Measurements from ENCODE around the gene SLC25A4. TPM values are rescaled to one million over a fixed set of nuclear protein-coding genes. Genes with fewer than 3 reads are reported as not detected.
"Not testable (repeated sequence)": the region's sequence is repeated elsewhere in the genome, so short reads cannot be mapped to it uniquely, and the experiment has no call there.

Gene SLC25A4
- total and polyA plus RNA-seq, 2 donors from 2014 or later = 41.2 to 148 TPM

DNA sequence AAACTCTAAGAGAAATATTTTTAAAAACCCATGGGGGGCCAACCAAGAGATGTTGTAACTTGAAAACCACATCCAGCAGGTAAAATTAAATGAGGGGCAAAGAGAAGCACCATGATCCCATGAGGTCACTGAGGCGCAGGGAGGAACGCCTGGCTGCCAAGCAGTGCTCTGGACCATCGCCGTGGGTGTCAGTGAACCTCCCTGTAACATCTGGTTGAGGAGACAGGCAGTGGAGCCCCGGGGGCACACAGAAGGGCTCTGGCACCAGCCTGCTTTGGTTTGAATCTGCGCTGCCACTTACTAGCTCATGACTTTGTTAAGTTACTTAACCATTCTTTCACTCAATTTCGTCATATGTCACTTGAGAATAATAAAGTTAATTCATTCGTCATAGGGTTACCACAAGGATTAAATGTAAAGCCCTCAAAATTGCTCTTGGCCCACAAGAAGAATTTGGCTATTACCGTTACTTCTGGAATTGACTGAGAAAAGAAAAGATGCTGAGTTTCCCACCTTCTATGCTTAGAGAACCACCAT lies 41.6 kb upstream of the SLC25A4 start:
- FAIRE-seq (no peak), DNase-seq (no peak)
- Histone ChIP-seq H3K9ac (ENCODE audit: low read length in 3 of 3) (no peak overlapping the region), H3K27ac (ENCODE audit: low read depth in 2 of 2, low read length in 2 of 2) (no peak overlapping the region), H3K27me3 (ENCODE audit: control insufficient read depth, insufficient read depth, low read length) (no peaks in the 10 kb centered on the region), H3K4me1 (ENCODE audit: control insufficient read depth in 2 of 3, insufficient read depth in 2 of 3, low read depth in 1 of 3, low read length in 3 of 3) (no peaks in the 10 kb centered on the region), H3K4me3 (ENCODE audit: low read length in 3 of 3) (no peak overlapping the region), H3K36me3 (ENCODE audit: control insufficient read depth in 2 of 3, insufficient read depth in 3 of 3, low read length in 3 of 3) (no peaks in the 10 kb centered on the region), H3K9me3 (ENCODE audit: control insufficient read depth in 2 of 3, insufficient read depth in 1 of 3, low read length in 3 of 3) (no peaks in the 10 kb centered on the region)
- intact Hi-C loops (cut with DNase I) = no loop called here
- TF ChIP-seq, protein P1, sequence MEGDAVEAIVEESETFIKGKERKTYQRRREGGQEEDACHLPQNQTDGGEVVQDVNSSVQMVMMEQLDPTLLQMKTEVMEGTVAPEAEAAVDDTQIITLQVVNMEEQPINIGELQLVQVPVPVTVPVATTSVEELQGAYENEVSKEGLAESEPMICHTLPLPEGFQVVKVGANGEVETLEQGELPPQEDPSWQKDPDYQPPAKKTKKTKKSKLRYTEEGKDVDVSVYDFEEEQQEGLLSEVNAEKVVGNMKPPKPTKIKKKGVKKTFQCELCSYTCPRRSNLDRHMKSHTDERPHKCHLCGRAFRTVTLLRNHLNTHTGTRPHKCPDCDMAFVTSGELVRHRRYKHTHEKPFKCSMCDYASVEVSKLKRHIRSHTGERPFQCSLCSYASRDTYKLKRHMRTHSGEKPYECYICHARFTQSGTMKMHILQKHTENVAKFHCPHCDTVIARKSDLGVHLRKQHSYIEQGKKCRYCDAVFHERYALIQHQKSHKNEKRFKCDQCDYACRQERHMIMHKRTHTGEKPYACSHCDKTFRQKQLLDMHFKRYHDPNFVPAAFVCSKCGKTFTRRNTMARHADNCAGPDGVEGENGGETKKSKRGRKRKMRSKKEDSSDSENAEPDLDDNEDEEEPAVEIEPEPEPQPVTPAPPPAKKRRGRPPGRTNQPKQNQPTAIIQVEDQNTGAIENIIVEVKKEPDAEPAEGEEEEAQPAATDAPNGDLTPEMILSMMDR (IDR thresholded peaks at IDR 0.05; ENCODE audit: borderline replicate concordance, extremely low read depth, insufficient read depth) = no peak

DNA sequence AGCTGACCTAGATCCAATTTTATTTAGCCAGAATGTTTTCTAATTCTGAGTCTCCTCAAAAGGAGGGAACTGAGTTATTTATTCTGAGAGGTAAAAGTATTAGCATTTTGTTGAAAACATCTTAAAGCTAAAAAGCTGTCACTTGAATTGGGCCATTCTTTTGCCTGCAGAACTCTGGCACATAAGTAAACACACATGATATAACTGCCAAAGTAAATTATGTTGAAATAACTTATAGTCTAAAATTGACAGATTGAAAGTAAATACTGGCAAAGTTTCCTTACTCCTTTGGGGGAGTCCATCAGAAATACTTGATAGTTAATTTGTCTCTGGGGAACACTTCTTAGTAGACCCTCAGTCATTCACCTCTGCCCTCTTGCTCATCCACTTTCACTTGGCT lies 38.3 kb upstream of the SLC25A4 start:
- H3K36me3 ChIP-seq (ENCODE audit: control insufficient read depth in 2 of 3, insufficient read depth in 3 of 3, low read length in 3 of 3) = no peaks in the 10 kb centered on the region
- no peak overlapping the region for H3K9ac ChIP-seq (ENCODE audit: low read length in 3 of 3)
- intact Hi-C loops (cut with DNase I) = no loop called here
- H3K9me3 ChIP-seq (ENCODE audit: control insufficient read depth in 2 of 3, insufficient read depth in 1 of 3, low read length in 3 of 3) = no peaks in the 10 kb centered on the region
- peaks cover 0 to 20% (median 5%) of the 10 kb centered on the region in 3 donors for H3K4me1 ChIP-seq (ENCODE audit: control insufficient read depth in 2 of 3, insufficient read depth in 2 of 3, low read depth in 1 of 3, low read length in 3 of 3)
- H3K4me3 ChIP-seq (ENCODE audit: low read length in 3 of 3) = no peak overlapping the region
- no peaks in the 10 kb centered on the region for H3K27me3 ChIP-seq (ENCODE audit: control insufficient read depth, insufficient read depth, low read length)
- no peak overlapping the region for H3K27ac ChIP-seq (ENCODE audit: low read depth in 2 of 2, low read length in 2 of 2)
- TF ChIP-seq, protein P1 (IDR thresholded peaks at IDR 0.05; ENCODE audit: borderline replicate concordance, extremely low read depth, insufficient read depth) = no peak
- DNase-seq (no peak), FAIRE-seq (no peak)

DNA sequence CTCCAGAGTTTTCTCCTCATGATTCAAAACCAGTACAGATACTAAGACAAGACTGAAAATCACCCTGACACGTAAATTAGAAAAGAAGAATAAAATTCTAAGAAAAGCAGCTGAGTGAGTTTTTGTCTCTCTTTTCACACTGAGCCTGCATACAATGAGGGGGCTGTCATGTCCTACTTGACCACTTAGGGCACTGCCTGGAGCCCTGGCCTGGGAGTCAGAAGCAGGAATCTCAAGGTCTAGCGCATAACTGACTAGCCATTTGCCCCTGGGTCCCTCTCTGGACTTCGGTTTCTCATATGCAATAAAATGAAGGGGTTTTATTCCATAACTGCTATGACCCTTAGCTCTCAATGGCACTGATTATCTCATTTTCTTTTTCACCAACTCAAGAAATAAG lies 36.7 kb upstream of the SLC25A4 start:
- Histone ChIP-seq H3K27ac (ENCODE audit: low read depth in 2 of 2, low read length in 2 of 2) (peak overlapping the region; percentile 33 to 55), H3K9ac (ENCODE audit: low read length in 3 of 3) (no peak overlapping the region), H3K4me3 (ENCODE audit: low read length in 3 of 3) (no peak overlapping the region), H3K27me3 (ENCODE audit: control insufficient read depth, insufficient read depth, low read length) (no peaks in the 10 kb centered on the region), H3K9me3 (ENCODE audit: control insufficient read depth in 2 of 3, insufficient read depth in 1 of 3, low read length in 3 of 3) (no peaks in the 10 kb centered on the region), H3K36me3 (ENCODE audit: control insufficient read depth in 2 of 3, insufficient read depth in 3 of 3, low read length in 3 of 3) (no peaks in the 10 kb centered on the region), H3K4me1 (ENCODE audit: control insufficient read depth in 2 of 3, insufficient read depth in 2 of 3, low read depth in 1 of 3, low read length in 3 of 3) (peaks cover 0 to 20% (median 5%) of the 10 kb centered on the region in 3 donors)
- DNase-seq (no peak), FAIRE-seq (no peak)
- TF ChIP-seq, protein P1 (IDR thresholded peaks at IDR 0.05; ENCODE audit: borderline replicate concordance, extremely low read depth, insufficient read depth) = no peak
- intact Hi-C loops (cut with DNase I) = no loop called here

DNA sequence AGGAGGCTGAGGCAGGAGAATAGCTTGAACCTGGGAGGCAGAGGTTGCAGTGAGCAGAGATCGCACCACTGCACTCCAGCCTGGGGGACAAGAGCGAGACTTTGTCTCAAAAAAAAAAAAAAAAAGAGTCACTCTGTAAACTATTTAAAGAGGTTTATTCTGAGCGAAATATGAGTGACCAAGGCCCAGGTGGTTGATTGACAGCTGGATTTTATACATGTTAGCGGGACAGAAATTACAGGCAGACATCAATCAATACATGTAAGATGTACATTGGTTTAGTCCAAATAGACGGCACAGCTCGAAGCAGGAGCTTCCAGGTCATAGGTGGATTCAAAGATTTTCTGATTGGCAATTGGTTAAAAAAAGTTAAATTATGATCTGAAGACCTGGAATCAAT lies 35.5 kb upstream of the SLC25A4 start:
- H3K27me3 ChIP-seq (ENCODE audit: control insufficient read depth, insufficient read depth, low read length); H3K9me3 ChIP-seq (ENCODE audit: control insufficient read depth in 2 of 3, insufficient read depth in 1 of 3, low read length in 3 of 3); FAIRE-seq; H3K4me3 ChIP-seq (ENCODE audit: low read length in 3 of 3); H3K36me3 ChIP-seq (ENCODE audit: control insufficient read depth in 2 of 3, insufficient read depth in 3 of 3, low read length in 3 of 3); intact Hi-C loops (cut with DNase I); DNase-seq: not testable (repeated sequence)
- H3K4me1 ChIP-seq (ENCODE audit: control insufficient read depth in 2 of 3, insufficient read depth in 2 of 3, low read depth in 1 of 3, low read length in 3 of 3) = peaks cover 0 to 23% (median 9%) of the 10 kb centered on the region in 3 donors
- peak overlapping the region in 1 of 3 donors; percentile 14 for H3K9ac ChIP-seq (ENCODE audit: low read length in 3 of 3)
- H3K27ac ChIP-seq (ENCODE audit: low read depth in 2 of 2, low read length in 2 of 2) = peak overlapping the region; percentile 74 to 92
